Measurements from ENCODE around the gene GPR101.
"Not testable (repeated sequence)": the region's sequence is repeated elsewhere in the genome, so short reads cannot be mapped to it uniquely, and the experiment has no call there.

GPR101 gene

DNA sequence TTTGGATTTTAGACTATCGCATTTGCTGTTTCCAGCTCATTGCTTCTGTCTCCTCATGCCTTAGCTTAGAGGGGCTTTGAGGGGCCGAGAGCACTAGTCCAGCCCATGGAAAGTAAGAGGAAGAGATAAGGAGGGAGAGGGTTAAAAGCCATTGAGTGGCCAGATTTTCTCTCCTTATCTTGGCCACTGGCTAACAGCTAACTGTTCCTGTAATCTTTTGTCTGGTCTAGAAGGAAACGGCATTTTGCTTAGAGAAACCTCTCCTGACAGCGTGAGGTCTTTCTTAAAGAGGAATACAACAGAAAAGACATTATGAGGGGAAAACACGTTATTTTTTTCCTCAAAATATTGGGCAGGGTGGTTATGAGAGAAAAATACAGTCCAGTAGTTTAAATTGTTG, 7.9 kb downstream of the GPR101 start:
- DNase-seq, result no peak

DNA sequence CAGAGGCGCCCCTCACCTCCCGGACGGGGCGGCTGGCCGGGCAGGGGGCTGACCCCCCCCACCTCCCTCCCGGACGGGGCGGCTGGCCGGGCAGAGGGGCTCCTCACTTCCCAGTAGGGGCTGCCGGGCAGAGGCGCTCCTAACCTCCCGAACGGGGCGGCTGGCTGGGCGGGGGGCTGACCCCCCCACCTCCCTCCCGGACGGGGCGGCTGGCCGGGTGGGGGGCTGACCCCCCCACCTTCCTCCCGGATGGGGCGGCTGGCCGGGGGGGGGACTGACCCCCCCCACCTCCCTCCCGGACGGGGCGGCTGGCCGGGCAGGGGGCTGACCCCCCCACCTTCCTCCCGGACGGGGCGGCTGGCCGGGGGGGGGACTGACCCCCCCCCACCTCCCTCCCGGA, 33.6 kb downstream of the GPR101 start:
- DNase-seq, result not testable (repeated sequence)

DNA sequence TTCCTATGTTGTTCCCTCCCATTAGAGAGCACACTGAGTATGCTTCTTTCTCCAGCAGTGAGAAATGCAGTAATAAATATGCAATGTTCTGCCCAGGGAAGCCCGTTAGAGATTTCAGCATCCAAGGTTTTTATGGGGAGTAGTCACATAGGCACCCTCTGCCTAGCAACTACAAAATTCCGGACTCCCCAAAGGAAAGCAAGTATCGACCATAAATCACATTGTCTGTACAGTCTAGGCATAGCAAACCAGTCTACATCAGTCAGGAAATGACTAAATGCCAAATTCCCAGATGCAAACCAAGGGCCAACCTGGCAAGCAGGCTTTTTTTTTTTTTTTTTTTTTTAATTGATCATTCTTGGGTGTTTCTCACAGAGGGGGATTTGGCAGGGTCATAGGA, 34.8 kb downstream of the GPR101 start:
- no peak for DNase-seq

Data from RPMI8226 (cell line).